Activated naive CD8-positive, alpha-beta T cell treated with anti-CD3 and anti-CD28 coated beads, Interleukin-2, amount 50 U/mL, for 16 hours (primary cell): ENCODE measurements around the gene PRPH2.

Experiments
- DNase-seq: peaks from one replicate; pipeline ENCODE4 v3.0.0-alpha.2; 2020; ENCODE audit warnings: low read depth, low spot score

PRPH2 gene, protein sequence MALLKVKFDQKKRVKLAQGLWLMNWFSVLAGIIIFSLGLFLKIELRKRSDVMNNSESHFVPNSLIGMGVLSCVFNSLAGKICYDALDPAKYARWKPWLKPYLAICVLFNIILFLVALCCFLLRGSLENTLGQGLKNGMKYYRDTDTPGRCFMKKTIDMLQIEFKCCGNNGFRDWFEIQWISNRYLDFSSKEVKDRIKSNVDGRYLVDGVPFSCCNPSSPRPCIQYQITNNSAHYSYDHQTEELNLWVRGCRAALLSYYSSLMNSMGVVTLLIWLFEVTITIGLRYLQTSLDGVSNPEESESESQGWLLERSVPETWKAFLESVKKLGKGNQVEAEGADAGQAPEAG

GRCh38 chr6:42722497-42722896 is at the start of gene PRPH2:
TSS of gene PRPH2 (minus strand) at chr6:42722597. CDS start at chr6:42722334, 263 bp downstream.
- DNase-seq, result no peak

GRCh38 chr6:42771741-42772100 is 49.3 kb upstream of the PRPH2 start:
- no peak for DNase-seq

GRCh38 chr6:42769836-42770235 is 47.4 kb upstream of the PRPH2 start:
- DNase-seq, result no peak

DNA sequence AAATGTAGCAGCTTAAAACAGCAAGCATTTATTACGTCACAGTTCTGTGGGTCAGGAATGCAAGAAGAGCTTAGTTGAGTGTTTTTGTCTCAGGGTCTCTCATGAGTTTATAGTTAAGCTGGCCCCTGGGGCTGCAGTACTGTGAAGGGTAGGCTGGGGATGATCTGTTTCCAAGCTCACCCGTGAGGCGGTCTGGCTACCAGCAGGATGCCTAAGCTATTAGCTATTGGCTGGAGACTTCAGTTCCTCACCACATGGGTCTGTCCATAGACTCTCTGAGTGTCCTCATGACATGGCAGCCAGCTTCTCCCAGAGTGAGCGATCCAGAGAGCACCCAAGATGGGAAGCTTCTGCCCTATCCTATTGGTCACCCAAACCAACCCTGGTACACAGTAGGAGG is 46.7 kb upstream of the PRPH2 start:
- no peak for DNase-seq

DNA sequence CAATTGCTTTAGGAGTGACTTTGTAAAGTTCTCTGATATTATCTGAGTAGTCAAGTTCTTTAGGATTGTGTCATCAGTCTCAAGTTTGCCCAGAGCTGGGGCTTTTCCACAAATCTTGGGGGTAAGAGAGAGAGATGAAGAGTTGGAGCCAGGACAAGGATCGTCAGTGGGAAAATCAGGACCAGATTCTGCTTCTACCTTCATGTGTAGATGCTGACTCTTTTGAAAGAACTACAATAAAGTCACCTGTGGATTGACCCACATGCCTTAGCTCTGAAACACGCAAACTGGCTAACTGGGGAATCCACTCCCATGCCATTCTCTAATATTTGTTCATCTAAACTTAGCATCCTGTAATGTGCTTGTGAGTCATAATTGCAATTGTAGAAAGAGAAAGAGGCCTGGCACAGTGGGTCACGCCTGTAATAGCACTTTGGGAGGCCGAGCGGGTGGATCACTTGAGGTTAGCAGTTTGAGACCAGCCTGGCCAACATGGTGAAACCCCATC is 43.8 kb upstream of the PRPH2 start:
- DNase-seq, result no peak

DNA sequence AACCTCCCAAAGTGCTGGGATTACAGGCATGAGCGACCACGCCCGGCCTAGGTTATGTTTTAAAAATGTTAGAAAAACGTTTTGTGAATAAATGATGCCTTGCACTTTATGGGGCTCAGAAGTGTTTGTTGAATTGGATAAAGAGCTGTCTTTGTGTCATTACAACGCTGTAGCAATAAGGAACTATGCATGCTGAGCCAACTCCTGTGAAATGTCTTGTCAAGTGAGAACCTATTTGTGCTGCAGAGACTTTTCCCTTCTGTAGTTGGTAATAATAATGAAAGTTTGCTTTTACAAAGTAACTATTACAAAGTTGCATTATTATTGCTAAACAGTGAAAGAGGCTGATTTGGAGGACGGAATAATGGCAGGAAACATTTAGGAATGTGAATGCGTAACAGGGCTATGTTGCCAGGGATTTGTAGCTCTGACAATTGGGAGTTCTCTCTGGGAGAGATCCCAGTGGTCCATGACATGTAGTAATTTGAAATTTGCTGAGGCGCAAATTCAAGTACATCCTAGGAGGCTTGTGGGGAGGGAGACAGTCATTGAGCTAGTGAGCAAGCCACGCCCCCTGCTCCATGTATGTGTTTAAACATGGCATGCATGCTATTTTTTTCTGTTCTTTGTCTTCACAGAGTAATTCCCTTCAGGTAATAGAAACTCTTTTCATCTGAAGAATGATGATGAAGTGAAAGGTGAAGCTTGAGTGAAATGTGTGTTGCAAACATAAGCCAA is 42.7 kb upstream of the PRPH2 start:
- no peak for DNase-seq

GRCh38 chr6:42762950-42763349 is 40.6 kb upstream of the PRPH2 start:
- DNase-seq, result no peak

DNA sequence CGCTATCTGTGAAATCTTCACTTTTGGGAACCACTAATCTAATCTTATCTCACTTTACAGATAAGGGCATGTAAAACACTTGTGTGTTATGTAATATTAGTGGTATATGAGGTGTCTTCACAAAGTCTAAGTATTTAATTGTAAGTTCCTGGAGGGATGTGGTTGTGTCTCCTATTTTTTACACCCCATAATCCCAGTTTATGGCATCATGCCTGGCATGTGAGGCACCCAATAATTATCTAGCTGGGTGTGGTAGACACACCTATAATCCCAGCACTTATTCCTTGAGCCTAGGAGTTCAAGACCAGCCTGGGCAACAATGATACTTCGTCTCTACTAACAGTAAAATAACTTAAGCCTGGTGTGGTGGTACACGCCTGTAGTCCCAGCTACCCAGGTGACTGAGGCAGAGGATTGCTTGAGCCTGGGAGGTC is 40.0 kb upstream of the PRPH2 start:
- DNase-seq, result no peak

GRCh38 chr6:42761287-42762067 is 39.1 kb upstream of the PRPH2 start:
- DNase-seq, result no peak

DNA sequence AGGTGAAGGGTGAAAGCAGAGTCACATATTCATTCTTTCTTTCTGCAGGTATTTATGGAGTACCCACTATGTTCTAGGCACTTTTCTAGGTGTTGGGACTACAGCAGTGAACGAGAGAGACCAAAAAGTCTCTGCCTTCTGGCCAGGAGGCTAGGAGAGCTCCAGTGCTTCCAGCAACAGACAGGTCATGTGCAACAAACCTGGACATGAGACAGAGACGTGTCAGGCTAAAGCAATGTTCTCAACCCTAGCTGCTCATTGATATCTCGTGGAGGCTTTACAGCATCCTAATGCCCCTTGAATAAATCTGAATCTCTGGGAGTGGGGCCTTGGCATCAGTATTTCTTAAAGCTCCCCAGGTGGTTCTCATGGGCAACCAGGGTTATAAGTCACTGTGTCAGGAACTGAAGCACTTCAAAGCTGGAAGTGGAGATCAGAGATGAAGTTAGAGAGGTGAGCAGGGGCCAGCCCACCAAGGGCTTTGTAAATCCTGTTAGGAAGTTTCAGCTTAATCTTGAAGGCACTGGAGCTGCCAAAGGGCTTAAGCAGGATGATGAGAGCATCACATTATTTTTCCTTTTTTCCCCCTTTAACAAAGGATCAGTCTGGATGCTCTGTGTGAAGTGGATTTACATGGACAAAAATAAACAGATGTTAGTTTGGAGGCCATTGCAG is 36.5 kb upstream of the PRPH2 start:
- no peak for DNase-seq

DNA sequence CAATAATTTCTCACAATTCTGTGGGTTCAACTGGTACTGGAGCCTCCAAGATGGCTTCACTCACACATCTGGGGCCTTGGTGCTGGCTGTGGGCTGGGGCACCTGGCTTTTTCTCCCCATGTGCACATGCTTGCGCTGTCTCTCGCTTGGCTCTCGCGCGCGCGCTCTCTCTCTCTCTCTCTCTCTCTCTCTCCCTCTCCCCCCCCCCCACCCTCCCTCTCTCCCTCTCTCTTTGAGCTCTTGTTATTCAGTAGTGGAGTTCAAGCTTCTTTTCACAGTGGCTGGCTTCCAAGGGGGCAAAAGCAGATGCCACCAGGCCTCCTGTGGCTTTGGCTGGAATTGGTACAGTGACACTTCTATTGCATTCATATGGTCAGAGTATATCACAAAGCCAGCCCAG is 34.3 kb upstream of the PRPH2 start:
- no peak for DNase-seq

DNA sequence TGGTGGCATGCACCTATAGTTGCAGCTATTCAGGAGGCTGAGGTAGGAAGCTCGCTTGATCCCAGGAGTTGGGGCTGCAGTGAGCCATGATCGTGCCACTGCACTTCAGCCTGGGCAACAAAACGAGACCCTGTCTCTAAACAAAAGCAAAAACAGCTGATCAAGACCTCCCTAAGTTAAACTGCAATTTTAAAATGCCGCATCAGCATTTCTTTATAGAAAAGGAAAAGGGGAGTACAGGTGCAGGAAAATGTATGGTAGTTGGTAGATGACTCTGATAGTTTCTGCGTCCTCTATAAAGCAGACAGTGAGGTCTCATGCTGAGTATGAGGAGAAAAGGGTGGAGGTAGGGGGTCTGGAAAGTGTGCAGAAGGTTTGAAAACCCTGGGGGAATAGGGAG is 32.4 kb upstream of the PRPH2 start:
- no peak for DNase-seq

DNA sequence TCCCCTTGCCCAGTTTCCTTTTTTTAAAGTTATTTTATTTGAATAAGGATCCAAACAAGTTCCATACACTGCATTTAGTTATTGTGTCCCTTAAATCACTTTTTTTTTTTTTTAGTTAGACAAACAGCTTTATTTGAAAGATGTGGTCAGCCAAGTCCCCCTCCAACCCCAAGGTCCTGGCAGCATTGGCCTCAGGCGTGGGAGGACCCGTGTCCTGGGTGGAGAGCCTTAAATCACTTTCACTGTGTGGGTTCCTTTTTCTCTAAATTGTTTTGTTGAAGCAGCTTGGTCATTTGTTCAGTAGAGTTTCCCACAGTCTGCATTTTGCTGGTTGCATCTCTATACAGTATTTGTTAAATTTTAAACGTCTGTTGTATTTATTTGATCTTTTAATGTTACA is 28.7 kb upstream of the PRPH2 start:
- DNase-seq, result no peak

- no peak for DNase-seq
Measured at GRCh38 chr6:42748203-42748898, 26.0 kb upstream of the PRPH2 start.

DNA sequence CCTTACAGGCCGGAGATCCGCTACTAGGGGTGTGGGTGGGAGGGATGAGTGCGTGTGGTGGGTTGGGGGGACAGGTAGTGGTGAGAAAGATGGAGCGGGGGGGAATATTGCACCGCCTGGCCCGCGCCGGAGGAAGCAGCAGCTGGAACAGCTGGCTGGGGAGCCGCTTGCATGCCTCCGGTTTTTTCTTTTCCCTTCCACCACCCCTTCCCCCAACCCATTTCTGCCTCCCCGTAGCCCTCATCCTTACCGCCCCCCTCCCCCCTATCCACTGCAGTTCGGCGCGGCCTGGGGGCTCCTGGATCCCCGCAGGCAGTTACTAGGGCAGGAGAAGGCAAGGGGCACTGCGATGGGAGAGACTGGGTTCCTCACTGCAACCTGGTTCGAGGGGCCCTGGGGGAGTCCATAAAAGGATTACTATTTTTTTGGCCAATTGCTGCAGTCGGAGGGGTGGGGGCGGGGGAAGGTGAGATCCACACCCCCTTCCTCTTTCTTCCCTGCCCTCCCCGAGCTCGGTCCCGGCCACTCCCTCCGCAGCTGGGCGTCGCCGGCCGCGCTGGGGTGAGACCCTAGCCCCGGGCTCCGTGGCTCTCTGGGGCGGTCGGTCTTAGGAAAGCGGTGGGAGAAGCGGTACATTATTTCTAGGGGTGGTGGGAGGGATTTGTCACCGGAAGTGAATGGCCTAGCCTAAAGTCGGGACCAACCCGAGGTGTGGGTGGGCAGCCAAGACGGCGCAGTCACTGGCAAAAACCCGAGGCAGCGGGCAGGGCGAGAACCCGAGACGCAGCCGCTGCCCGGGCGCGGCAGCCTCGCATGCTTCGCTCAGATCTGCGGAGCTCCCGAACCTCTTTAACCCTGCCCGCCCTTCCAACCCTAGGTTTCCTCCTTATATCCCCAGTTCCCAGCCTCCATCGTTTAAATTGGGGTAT is 24.3 kb upstream of the PRPH2 start:
- DNase-seq, result peak; percentile 47

GRCh38 chr6:42745640-42746462 is 23.5 kb upstream of the PRPH2 start, which contains the start of gene TBCC:
TSS of gene TBCC (minus strand) at chr6:42746103. CDS start at chr6:42746073, 30 bp downstream.
- DNase-seq, result peak; percentile 87

DNA sequence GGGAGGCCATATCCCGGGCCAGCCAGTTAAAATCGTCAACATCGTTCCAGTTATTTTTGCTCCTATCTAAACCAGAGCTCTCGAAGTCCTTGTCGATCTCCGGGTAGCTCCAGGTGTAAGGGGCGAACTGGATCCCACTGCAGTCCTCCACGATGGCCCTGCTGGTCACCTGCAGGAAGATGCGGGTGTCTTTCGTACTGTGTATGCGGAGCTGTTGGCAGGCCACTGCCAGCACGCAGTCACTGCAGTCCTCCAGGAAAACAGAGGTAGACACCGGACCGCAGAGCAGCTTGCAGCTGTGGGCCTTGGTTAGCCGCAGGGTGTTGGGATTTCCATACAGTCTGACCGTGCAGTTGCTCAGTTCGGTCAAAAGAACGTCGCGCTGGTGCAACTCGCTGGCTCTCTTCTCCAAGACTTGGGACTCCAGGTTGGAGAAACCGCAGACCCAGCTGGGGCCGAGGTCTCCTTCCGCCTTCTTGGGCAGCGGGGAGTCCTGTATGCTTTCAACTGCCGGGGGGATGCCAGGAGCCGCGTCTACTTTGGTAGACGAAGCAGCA is 22.8 kb upstream of the PRPH2 start:
- DNase-seq, result peak; percentile 6

- no peak for DNase-seq
Measured at GRCh38 chr6:42744351-42744893, 22.0 kb upstream of the PRPH2 start.
